Stimulated activated CD4-positive, alpha-beta T cell treated with anti-CD3 and anti-CD28 coated beads, Interleukin-4, amount 100 ng/mL, for 1 hour (primary cell): ENCODE data around the gene ZIC3.
"Not testable (repeated sequence)": the region's sequence is repeated elsewhere in the genome, so short reads cannot be mapped to it uniquely, and the experiment has no call there.

Experiments
- DNase-seq: peaks from one replicate; pipeline ENCODE4 v3.0.0-alpha.2; 2020

ZIC3 gene

DNA sequence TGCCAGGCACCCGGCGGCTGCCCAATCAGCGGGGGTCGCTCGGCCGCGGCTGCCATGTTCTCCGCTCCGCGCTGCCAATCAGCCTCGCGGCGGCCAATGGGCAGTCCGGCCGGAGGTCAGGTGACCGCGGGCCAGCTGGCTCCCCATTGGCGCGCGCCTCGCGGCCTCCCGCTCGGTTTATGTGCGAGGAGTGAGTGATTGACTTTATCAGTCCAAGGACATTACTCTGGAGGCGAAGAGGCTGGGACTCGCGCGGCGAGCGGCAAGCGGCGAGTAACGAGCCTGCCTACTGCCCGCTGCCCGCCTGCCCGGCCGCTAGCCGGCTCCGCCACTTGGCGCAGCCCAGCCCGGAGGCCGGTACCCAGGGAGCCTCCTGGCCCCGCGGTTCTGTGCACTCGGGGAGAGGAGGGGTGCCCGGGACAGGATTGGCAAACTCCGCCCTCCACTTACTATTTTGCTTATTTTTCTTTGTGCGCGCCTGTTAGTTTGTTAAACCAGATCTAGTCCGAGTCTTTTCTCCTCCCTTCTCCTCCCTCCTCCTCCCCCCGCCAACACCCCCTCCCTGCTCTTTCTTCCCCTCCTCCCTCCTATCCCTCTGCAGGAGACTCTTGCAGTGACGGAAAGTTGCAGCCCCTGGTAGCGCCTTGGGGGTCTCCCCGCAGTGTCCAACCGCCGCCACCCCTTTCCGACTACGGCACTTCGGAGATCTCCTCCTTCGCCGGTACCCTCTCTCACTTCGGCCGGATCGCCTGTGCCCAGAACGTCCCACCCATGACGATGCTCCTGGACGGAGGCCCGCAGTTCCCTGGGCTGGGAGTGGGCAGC, at the start of gene ZIC3:
Gene ZIC3, plus strand, starts transcription at position 207 of the 825 bp plus-strand sequence. Its CDS starts 565 bp downstream, at position 772.
- no peak for DNase-seq

GRCh38 chrX:137519459-137519858, 46.5 kb upstream of the ZIC3 start:
- DNase-seq = no peak

DNA sequence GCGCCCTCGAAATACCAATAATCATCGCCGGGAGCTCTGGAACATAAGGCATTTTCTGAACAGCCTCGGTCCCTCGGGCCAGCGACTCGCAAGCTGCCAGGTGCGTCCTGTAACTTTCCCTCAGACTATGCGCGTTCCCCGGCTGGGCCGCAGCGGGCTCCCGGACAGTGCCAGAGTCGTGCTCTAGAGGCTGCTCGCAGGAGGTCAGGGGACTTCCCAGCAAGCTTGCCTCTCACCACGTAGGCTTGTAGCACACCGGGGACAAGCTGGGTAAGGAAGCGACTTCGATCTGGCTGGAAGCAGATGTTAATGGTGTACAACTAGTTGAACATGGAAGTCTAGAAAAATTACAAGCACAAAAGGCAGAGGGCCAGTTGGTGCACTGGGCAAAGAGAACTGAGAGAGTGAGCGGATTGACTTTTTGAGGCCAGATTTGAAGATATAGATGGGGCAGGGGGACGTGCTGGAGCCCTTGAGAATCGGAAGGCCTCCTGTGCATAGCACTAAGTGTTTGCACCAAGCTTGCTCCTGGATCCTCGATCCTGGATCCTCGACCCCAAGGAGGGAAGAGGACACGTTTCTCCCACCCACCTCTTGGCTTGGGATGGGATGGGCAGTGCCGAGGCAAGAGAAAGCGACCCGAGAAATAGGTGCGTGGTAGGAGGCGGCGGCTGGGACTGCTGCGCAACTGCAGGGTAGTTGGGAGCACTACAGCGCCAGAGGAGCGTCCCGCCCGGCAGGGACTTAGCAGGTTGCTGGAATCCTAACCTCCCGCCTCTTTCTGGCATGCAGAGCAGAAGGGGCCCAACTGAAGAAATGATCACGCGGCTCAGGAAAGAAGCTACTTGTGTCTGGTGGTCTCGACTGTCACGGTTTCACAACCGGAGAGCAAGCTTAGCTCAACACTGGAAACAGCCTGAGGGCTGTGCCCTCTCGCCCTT, 19.9 kb upstream of the ZIC3 start:
- no peak for DNase-seq

GRCh38 chrX:137547291-137547690, 18.6 kb upstream of the ZIC3 start:
- no peak for DNase-seq

GRCh38 chrX:137548261-137548660, 17.7 kb upstream of the ZIC3 start:
- DNase-seq = no peak

GRCh38 chrX:137549073-137549472, 16.9 kb upstream of the ZIC3 start:
- no peak for DNase-seq

DNA sequence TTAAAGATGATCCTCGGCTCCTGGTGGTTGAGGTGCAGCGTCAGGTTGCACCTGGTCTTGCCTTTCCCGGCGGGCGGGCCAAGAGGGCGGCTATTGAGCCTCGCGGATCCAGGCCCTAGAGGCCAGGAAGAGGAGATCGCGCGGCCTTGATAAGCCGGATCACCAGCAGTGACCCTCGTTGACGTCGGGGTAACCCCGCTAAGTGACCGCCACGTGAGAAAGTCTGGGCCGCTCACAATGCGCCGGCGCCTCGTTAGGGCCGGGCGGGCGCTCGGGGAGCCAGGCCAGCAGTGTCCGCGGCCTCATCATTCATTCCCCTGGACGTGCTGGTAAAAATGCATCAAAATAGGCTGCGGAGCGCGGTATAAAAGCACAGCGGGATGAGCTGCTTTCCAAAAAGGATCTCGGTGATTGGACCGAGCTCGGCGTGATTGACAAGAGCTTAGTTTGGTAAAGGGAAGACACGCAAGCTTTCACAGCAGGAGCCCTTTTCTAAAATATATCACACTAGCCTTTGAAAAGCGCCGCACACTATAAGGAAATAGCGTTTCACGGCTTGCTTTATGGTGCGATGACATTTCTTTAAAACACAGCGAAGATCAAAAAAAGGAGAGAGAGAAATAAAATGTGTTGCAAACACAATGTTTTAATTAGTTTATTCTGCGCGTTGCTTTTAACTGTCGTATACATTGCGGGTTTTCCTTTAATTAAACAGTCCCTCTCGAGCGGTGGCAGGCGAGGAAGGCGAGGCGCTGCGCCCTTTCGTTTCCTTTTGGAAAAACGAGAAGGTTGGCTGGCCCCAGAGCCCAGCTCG, 15.9 kb upstream of the ZIC3 start:
- DNase-seq = no peak

DNA sequence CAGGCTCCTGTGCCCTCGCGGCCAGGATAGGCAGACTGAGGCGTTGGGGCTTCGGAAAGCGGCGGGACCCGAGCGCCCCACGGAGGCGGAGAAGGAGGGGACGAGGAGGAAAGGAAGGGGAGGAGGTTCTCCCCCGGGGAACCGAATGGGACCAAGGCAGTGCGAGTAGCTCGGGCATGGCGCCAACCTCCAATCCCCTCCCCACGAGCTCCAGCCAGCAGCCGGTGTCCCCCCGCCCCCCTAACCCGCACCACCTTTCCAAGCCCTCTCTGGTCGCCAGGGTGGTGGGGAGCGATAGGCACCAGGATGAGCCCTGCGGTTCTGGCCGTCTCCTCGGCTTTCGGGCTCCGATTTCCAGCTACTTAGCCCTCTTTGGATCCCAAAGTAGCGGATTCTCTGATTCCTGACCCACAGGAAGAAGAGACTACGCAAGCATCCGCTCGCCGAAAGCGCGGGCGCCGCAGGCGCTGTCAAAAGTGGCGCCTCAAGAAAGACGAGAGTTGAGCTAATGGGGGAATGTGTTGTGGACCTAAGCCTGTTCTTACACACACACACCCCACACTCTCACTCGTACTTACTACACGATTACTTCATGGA, 15.2 kb upstream of the ZIC3 start:
- DNase-seq = no peak

GRCh38 chrX:137552098-137552497, 13.8 kb upstream of the ZIC3 start:
- DNase-seq = not testable (repeated sequence)

GRCh38 chrX:137562096-137562495, 3.8 kb upstream of the ZIC3 start:
- no peak for DNase-seq

- no peak for DNase-seq
These were observed 2.0 kb upstream of the ZIC3 start for GRCh38 chrX:137563681-137564651.

DNA sequence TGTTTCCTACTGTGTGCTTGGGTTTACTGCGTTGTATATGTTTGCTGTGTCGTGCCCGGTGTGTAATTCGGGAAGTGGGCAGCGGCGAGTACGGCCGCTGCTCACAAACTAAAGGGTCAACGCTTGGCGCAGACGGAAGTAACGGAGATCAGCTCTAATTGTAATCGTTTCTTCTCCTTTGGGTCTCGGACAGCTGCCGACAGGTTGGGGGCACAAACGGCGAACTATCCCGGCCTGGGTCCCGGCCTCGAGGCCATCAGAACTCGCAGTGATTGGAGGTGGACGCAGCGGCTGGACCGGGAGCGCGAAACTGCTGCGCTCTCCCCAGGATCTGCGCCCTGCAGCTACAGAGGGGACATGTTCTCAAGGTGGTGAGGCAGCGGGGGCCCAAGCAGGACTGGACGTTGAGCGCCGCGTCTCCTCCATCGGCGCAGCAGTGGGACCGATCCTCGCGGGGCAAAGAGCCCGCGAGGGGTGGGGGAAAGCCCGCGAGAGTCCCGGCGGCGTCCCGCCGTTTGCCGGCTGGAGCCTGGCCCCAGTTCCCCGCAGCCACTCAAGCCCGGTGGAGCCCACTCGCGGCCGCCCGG, 516 bp upstream of the ZIC3 start:
- no peak for DNase-seq

DNA sequence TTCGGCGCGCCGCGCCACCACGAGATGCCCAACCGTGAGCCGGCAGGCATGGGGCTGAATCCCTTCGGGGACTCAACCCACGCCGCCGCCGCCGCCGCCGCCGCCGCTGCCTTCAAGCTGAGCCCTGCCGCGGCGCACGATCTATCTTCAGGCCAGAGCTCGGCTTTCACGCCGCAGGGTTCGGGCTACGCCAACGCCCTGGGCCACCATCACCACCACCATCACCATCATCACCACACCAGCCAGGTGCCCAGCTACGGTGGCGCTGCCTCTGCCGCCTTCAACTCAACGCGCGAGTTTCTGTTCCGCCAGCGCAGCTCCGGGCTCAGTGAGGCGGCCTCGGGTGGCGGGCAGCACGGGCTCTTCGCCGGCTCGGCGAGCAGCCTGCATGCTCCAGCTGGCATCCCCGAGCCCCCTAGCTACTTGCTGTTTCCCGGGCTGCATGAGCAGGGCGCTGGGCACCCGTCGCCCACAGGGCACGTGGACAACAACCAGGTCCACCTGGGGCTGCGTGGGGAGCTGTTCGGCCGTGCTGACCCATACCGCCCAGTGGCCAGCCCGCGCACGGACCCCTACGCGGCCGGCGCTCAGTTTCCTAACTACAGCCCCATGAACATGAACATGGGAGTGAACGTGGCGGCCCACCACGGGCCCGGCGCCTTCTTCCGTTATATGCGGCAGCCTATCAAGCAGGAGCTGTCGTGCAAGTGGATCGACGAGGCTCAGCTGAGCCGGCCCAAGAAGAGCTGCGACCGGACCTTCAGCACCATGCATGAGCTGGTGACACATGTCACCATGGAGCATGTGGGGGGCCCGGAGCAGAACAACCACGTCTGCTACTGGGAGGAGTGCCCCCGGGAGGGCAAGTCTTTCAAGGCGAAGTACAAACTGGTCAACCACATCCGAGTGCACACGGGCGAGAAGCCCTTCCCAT, 1.1 kb downstream of the ZIC3 start:
- DNase-seq = no peak

DNA sequence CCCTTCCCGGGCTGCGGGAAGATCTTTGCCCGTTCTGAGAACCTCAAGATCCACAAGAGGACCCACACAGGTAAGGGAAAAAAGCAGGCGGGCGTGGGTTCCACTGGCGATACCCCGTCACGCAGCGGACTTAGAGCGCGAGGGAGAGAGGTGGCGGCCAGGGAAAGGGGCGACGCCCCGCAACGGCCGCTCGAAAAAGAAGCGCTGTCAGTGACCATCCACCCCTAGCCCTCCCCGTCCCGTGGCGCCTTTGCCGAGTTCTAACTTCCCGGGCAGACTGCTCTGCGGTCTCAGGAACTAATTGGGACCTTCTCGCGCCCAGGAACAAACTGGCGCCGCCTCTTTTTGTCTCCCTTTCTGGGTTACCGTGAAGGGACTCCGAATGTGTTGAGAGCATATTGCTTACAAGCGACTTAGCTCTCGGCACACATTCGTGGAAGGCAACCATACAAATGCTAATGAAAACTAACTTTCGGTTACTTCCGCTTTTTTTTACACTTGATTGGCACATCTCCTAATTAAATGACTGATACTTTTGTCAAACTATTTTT, 1.8 kb downstream of the ZIC3 start:
- no peak for DNase-seq

GRCh38 chrX:137568741-137569469, 3.0 kb downstream of the ZIC3 start:
- no peak for DNase-seq

DNA sequence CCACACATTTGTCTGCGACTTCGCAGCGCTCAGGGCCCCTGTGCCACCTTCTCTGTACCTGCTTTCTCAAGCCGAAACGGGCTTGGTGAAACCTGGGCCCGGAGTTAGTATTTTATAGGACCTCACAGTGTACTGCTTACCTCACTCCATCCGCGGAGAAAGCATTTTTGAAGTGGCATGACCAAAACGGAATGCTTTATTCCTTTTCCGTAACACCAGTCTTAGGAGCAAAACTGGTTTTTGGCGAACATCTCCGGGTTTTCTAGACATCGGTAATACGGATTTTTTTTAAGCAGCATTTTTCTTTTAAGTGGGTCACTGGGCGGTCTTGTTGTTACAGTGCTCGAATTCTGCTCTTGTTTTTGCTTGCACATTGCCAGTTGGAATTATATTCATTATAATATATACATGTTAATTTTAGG, 3.6 kb downstream of the ZIC3 start:
- no peak for DNase-seq

- DNase-seq = no peak
These were observed 7.6 kb downstream of the ZIC3 start for GRCh38 chrX:137573324-137574101.
